WTC11 (cell line): ENCODE results near the gene NPLOC4. TPM values are rescaled to one million over a fixed set of nuclear protein-coding genes. Genes with fewer than 3 reads are reported as not detected.

Experiments
- ATAC-seq: fragments of 200-7000 bp; cut with Tn5 transposase; 2 replicates; pipeline ENCODE4 v1.10.0; 2021; ENCODE audit warnings: mild to moderate bottlenecking, moderate library complexity
- CTCF ChIA-PET: fragments of 300-600 bp; sonication (Branson Sonifier 250); formaldehyde crosslinking; loops from one replicate; lab custom pipeline; 2021; ENCODE audit warnings: antibody characterized with exemption; lab: Charles Lee
- POLR2A ChIA-PET: fragments of 350-600 bp; sonication (Branson Sonifier 250); formaldehyde crosslinking; loops from one replicate; lab custom pipeline; 2021; ENCODE audit warnings: antibody characterized with exemption; lab: Charles Lee
- DNase-seq: peaks from one replicate; pipeline ENCODE4 v3.0.0; 2021; ENCODE audit warnings: low spot score
- H3K27ac Mint-ChIP-seq: 2 replicates; pipeline ENCODE4 v1.8.0; 2021; ENCODE audit warnings: mixed read lengths
- H3K27me3 Mint-ChIP-seq: 2 replicates; pipeline ENCODE4 v1.8.0; 2021; ENCODE audit warnings: low read depth, mild to moderate bottlenecking, moderate library complexity, mixed read lengths
- H3K36me3 Mint-ChIP-seq: 2 replicates; pipeline ENCODE4 v1.8.0; 2021; ENCODE audit warnings: mixed read lengths
- H3K4me1 Mint-ChIP-seq: 2 replicates; pipeline ENCODE4 v1.8.0; 2022; ENCODE audit warnings: mixed read lengths
- H3K4me3 Mint-ChIP-seq: 2 replicates; pipeline ENCODE4 v1.8.0; 2021; ENCODE audit warnings: mild to moderate bottlenecking, moderate library complexity, mixed read lengths
- H3K9me3 Mint-ChIP-seq: 2 replicates; pipeline ENCODE4 v1.8.0; 2021; ENCODE audit warnings: mixed read lengths
- ATF1 ChIP-seq: sonication (generic); formaldehyde crosslinking; IDR thresholded peaks from 2 replicates; pipeline ENCODE4 v1.8.1; 2023; ENCODE audit warnings: mild to moderate bottlenecking, moderate library complexity, missing genetic modification reagents
- ATF6 ChIP-seq: sonication (generic); formaldehyde crosslinking; IDR thresholded peaks from 2 replicates; pipeline ENCODE4 v1.8.1; 2023; ENCODE audit warnings: mild to moderate bottlenecking, missing genetic modification reagents
- CBFB ChIP-seq: sonication (generic); formaldehyde crosslinking; IDR thresholded peaks from 2 replicates; pipeline ENCODE4 v1.8.1; 2022; ENCODE audit warnings: mild to moderate bottlenecking, low read depth, missing genetic modification reagents
- CREM ChIP-seq: sonication (generic); formaldehyde crosslinking; IDR thresholded peaks from 2 replicates; pipeline ENCODE4 v1.8.1; 2022; ENCODE audit warnings: mild to moderate bottlenecking, missing genetic modification reagents, moderate library complexity
- E2F5 ChIP-seq: sonication (generic); formaldehyde crosslinking; IDR thresholded peaks from 2 replicates; pipeline ENCODE4 v1.8.1; 2022; ENCODE audit warnings: mild to moderate bottlenecking, moderate library complexity, missing genetic modification reagents
- FOXK1 ChIP-seq: sonication (generic); formaldehyde crosslinking; IDR thresholded peaks from 2 replicates; pipeline ENCODE4 v1.8.0; 2022; ENCODE audit warnings: mild to moderate bottlenecking, moderate library complexity, missing genetic modification reagents
- FOXP1 ChIP-seq: sonication (generic); formaldehyde crosslinking; IDR thresholded peaks from 2 replicates; pipeline ENCODE4 v1.8.0; 2022; ENCODE audit warnings: missing genetic modification reagents, mild to moderate bottlenecking, moderate library complexity, borderline replicate concordance
- HMGA2 ChIP-seq: fragments of 250-450 bp; sonication (Bioruptor Pico); IDR thresholded peaks from 2 replicates; pipeline ENCODE4 v1.4.0; 2021; ENCODE audit warnings: mild to moderate bottlenecking, moderate library complexity
- JAZF1 ChIP-seq: fragments of 250-450 bp; sonication (Bioruptor Pico); IDR thresholded peaks from 2 replicates; pipeline ENCODE4 v1.9.0; 2021; ENCODE audit warnings: moderate library complexity, mild to moderate bottlenecking, inconsistent platforms
- KAT7 ChIP-seq: sonication (generic); formaldehyde crosslinking; IDR thresholded peaks from 2 replicates; pipeline ENCODE4 v1.8.1; 2023; ENCODE audit warnings: missing genetic modification reagents, mild to moderate bottlenecking, borderline replicate concordance
- MYBL2 ChIP-seq: sonication (generic); formaldehyde crosslinking; IDR thresholded peaks from 2 replicates; pipeline ENCODE4 v1.8.1; 2023; ENCODE audit warnings: mild to moderate bottlenecking, moderate library complexity, missing genetic modification reagents
- NFE2L1 ChIP-seq: sonication (generic); formaldehyde crosslinking; IDR thresholded peaks from 2 replicates; pipeline ENCODE4 v1.8.1; 2023; ENCODE audit warnings: missing genetic modification reagents
- PRRX2 ChIP-seq: fragments of 250-450 bp; sonication (Bioruptor Pico); IDR thresholded peaks from 2 replicates; pipeline ENCODE4 v1.8.0; 2021; ENCODE audit warnings: mild to moderate bottlenecking
- RORB ChIP-seq: fragments of 250-450 bp; sonication (Bioruptor Pico); IDR thresholded peaks from 2 replicates; pipeline ENCODE4 v1.9.0; 2021; ENCODE audit warnings: mild to moderate bottlenecking
- SMAD4 ChIP-seq: sonication (generic); formaldehyde crosslinking; IDR thresholded peaks from 2 replicates; pipeline ENCODE4 v1.8.0; 2022; ENCODE audit warnings: mild to moderate bottlenecking, missing genetic modification reagents
- SOX15 ChIP-seq: fragments of 250-450 bp; sonication (Bioruptor Pico); IDR thresholded peaks from 2 replicates; pipeline ENCODE4 v1.9.0; 2021; ENCODE audit warnings: mild to moderate bottlenecking
- SP1 ChIP-seq: sonication (generic); formaldehyde crosslinking; conservative IDR thresholded peaks from 2 replicates; pipeline ENCODE4 v1.8.1; 2022; ENCODE audit warnings: missing genetic modification reagents
- TCF7 ChIP-seq: sonication (generic); formaldehyde crosslinking; IDR thresholded peaks from 2 replicates; pipeline ENCODE4 v1.8.0; 2022; ENCODE audit warnings: mild to moderate bottlenecking, low read depth, missing genetic modification reagents, moderate library complexity
- TEAD4 ChIP-seq: sonication (generic); formaldehyde crosslinking; IDR thresholded peaks from 2 replicates; pipeline ENCODE4 v1.8.0; 2022; ENCODE audit warnings: mild to moderate bottlenecking, missing genetic modification reagents
- ZBTB21 ChIP-seq: sonication (generic); formaldehyde crosslinking; IDR thresholded peaks from 2 replicates; pipeline ENCODE4 v1.8.1; 2023; ENCODE audit warnings: mild to moderate bottlenecking, missing genetic modification reagents, borderline replicate concordance
- ZNF232 ChIP-seq: sonication (generic); formaldehyde crosslinking; IDR thresholded peaks from 2 replicates; pipeline ENCODE4 v1.8.0; 2022; ENCODE audit warnings: mild to moderate bottlenecking, missing genetic modification reagents
- ZNF317 ChIP-seq: sonication (generic); formaldehyde crosslinking; IDR thresholded peaks from 2 replicates; pipeline ENCODE4 v1.8.1; 2023; ENCODE audit warnings: low read depth, mild to moderate bottlenecking, moderate library complexity, missing genetic modification reagents, borderline replicate concordance
- ZNF671 ChIP-seq: fragments of 250-450 bp; sonication (Bioruptor Pico); IDR thresholded peaks from 2 replicates; pipeline ENCODE4 v1.8.0; 2021; ENCODE audit warnings: mild to moderate bottlenecking
- total RNA-seq: library from RNA; stranded (reverse); gene quantifications from 3 replicates; pipeline ENCODE4 v1.2.3, GENCODE V29; 2021
- TF ChIP-seq, protein P1 (sequence below): sonication (generic); formaldehyde crosslinking; IDR thresholded peaks from 2 replicates; pipeline ENCODE4 v1.8.1; 2023; ENCODE audit warnings: mild to moderate bottlenecking, missing genetic modification reagents
- TF ChIP-seq, protein P2 (sequence below): fragments of 250-450 bp; sonication (Bioruptor Pico); IDR thresholded peaks from 2 replicates; pipeline ENCODE4 v1.8.0; 2021; ENCODE audit warnings: mild to moderate bottlenecking
- TF ChIP-seq, protein P3 (sequence below): fragments of 250-450 bp; sonication (Bioruptor Pico); IDR thresholded peaks from 2 replicates; pipeline ENCODE4 v1.9.0; 2021; ENCODE audit warnings: mild to moderate bottlenecking, borderline replicate concordance

The NPLOC4 gene
- total RNA-seq, 1 experiment from 2014 or later = 83.5 TPM

GRCh38 chr17:81665205-81666091, 28.5 kb upstream of the NPLOC4 start (continued):
- TF ChIP-seq JAZF1 (CRISPR knock-in tag) = no peak
- TF ChIP-seq SMAD4 = no peak
- no peak for TF ChIP-seq KAT7
- TF ChIP-seq NFE2L1 (CRISPR knock-in tag) = no peak
- no peak for TF ChIP-seq SP1 (CRISPR knock-in tag)
- no peak for TF ChIP-seq E2F5
- peak; percentile 52; the same call in 1 of the 2 replicates for TF ChIP-seq FOXP1 (CRISPR knock-in tag)

- Mint-ChIP-seq H3K4me3 (peak overlapping the region; percentile 8; the same call in 1 of the 2 replicates), H3K36me3 (peaks cover 19% of the 10 kb centered on the region), H3K27me3 (no peaks in the 10 kb centered on the region), H3K4me1 (peaks cover 21% of the 10 kb centered on the region), H3K27ac (no peak overlapping the region), H3K9me3 (no peaks in the 10 kb centered on the region)
- no peak for TF ChIP-seq ZBTB21 (CRISPR knock-in tag)
- TF ChIP-seq, protein P1, sequence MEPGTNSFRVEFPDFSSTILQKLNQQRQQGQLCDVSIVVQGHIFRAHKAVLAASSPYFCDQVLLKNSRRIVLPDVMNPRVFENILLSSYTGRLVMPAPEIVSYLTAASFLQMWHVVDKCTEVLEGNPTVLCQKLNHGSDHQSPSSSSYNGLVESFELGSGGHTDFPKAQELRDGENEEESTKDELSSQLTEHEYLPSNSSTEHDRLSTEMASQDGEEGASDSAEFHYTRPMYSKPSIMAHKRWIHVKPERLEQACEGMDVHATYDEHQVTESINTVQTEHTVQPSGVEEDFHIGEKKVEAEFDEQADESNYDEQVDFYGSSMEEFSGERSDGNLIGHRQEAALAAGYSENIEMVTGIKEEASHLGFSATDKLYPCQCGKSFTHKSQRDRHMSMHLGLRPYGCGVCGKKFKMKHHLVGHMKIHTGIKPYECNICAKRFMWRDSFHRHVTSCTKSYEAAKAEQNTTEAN (CRISPR knock-in tag) = no peak
- TF ChIP-seq NFE2L1 (CRISPR knock-in tag) = no peak
- TF ChIP-seq TEAD4 = no peak
- no peak for TF ChIP-seq CREM (CRISPR knock-in tag)
- no peak for TF ChIP-seq ZNF317 (CRISPR knock-in tag)
- no peak for TF ChIP-seq ATF6 (CRISPR knock-in tag)
- TF ChIP-seq FOXK1 = no peak
- TF ChIP-seq HMGA2 = no peak
- TF ChIP-seq MYBL2 (CRISPR knock-in tag) = no peak
- TF ChIP-seq, protein P2, sequence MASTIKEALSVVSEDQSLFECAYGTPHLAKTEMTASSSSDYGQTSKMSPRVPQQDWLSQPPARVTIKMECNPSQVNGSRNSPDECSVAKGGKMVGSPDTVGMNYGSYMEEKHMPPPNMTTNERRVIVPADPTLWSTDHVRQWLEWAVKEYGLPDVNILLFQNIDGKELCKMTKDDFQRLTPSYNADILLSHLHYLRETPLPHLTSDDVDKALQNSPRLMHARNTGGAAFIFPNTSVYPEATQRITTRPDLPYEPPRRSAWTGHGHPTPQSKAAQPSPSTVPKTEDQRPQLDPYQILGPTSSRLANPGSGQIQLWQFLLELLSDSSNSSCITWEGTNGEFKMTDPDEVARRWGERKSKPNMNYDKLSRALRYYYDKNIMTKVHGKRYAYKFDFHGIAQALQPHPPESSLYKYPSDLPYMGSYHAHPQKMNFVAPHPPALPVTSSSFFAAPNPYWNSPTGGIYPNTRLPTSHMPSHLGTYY (CRISPR knock-in tag) = no peak
- TF ChIP-seq PRRX2 (CRISPR knock-in tag) = no peak
- no peak for TF ChIP-seq ZNF671 (CRISPR knock-in tag)
- ChIA-PET CTCF (interaction anchor here (1.0 kb wide), 2 partner anchors 19 to 30 kb away, joined by 3 to 7 read pairs; partner anchors contain the start of gene ARL16), POLR2A (no interaction called here)
- ATAC-seq (no peak), DNase-seq (no peak)
These were observed 27.1 kb upstream of the NPLOC4 start for GRCh38 chr17:81664051-81664470.

DNA sequence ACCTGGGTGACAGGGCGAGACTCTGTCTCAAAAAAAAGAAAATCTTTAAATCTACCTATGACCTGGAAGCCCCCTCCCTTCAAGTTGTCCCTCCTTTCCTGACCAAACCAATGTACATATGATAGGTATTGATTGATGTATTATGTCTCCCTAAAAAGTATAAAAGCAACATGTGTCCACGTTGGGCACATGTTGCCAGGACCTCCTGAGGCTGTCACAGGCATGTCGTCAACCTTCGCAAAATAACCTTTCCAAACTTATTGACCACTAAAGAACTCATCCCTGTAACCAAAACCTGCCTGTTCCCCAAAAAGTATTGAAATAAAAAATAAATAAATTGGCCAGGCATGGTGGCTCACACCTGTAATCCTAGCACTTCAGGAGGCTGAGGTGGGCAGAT, 25.1 kb upstream of the NPLOC4 start:
- Mint-ChIP-seq H3K9me3 (no peaks in the 10 kb centered on the region), H3K4me1 (peaks cover 8% of the 10 kb centered on the region), H3K27me3 (no peaks in the 10 kb centered on the region), H3K27ac (no peak overlapping the region), H3K4me3 (no peak overlapping the region), H3K36me3 (peaks cover 7% of the 10 kb centered on the region)
- ATAC-seq (no peak), DNase-seq (no peak)
- ChIA-PET POLR2A (no interaction called here), CTCF (no interaction called here)
- TF ChIP-seq, protein P3, sequence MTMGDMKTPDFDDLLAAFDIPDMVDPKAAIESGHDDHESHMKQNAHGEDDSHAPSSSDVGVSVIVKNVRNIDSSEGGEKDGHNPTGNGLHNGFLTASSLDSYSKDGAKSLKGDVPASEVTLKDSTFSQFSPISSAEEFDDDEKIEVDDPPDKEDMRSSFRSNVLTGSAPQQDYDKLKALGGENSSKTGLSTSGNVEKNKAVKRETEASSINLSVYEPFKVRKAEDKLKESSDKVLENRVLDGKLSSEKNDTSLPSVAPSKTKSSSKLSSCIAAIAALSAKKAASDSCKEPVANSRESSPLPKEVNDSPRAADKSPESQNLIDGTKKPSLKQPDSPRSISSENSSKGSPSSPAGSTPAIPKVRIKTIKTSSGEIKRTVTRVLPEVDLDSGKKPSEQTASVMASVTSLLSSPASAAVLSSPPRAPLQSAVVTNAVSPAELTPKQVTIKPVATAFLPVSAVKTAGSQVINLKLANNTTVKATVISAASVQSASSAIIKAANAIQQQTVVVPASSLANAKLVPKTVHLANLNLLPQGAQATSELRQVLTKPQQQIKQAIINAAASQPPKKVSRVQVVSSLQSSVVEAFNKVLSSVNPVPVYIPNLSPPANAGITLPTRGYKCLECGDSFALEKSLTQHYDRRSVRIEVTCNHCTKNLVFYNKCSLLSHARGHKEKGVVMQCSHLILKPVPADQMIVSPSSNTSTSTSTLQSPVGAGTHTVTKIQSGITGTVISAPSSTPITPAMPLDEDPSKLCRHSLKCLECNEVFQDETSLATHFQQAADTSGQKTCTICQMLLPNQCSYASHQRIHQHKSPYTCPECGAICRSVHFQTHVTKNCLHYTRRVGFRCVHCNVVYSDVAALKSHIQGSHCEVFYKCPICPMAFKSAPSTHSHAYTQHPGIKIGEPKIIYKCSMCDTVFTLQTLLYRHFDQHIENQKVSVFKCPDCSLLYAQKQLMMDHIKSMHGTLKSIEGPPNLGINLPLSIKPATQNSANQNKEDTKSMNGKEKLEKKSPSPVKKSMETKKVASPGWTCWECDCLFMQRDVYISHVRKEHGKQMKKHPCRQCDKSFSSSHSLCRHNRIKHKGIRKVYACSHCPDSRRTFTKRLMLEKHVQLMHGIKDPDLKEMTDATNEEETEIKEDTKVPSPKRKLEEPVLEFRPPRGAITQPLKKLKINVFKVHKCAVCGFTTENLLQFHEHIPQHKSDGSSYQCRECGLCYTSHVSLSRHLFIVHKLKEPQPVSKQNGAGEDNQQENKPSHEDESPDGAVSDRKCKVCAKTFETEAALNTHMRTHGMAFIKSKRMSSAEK (CRISPR knock-in tag) = no peak
- TF ChIP-seq ZNF671 (CRISPR knock-in tag) (no peak), RORB (CRISPR knock-in tag) (no peak), SOX15 (CRISPR knock-in tag) (no peak), TCF7 (CRISPR knock-in tag) (no peak), CBFB (CRISPR knock-in tag) (no peak), ZNF232 (CRISPR knock-in tag) (no peak), ATF1 (CRISPR knock-in tag) (no peak)
